ENCODE data around the gene SNTG2.

- TF ChIP-seq CTCF (IDR thresholded peaks at IDR 0.05) (no peak), POLR2A (IDR thresholded peaks at IDR 0.05) (no peak)
These were observed 402.5 kb downstream of the SNTG2 start for GRCh38 chr2:1353124-1353523.
